K562 (cell line): Measurements from ENCODE around the gene SYCN.

Source experiments
- HMG20B ChIP-seq: fragments of 250-450 bp; sonication (Bioruptor Pico); IDR thresholded peaks from 2 replicates; pipeline ENCODE4 v1.5.0; 2021; ENCODE audit warnings: mild to moderate bottlenecking
- MAFG ChIP-seq: fragments of 450-650 bp; conservative IDR thresholded peaks from 2 replicates; pipeline ENCODE4 v1.6.1; 2016; ENCODE audit warnings: missing genetic modification characterization, missing compliant biosample characterization
- TCF7L2 ChIP-seq: fragments of 150-350 bp; IDR thresholded peaks from 2 replicates; pipeline ENCODE4 v1.6.1; 2016; ENCODE audit warnings: low read depth, mild to moderate bottlenecking, low read length, moderate library complexity
- XRCC3 ChIP-seq: fragments of 450-650 bp; IDR thresholded peaks from 2 replicates; pipeline ENCODE4 v1.6.1; 2017; ENCODE audit warnings: mild to moderate bottlenecking, moderate library complexity
- TF ChIP-seq, protein P1 (sequence below), 2 experiments: fragments of 450-650 bp in 1 of 2; sonication (generic) in 1 of 2; formaldehyde crosslinking in 1 of 2; IDR thresholded peaks in 1 of 2; conservative IDR thresholded peaks in 1 of 2; 2 replicates each; pipeline versions ENCODE4 v1.6.1 to v1.8.1; 2016 to 2023; ENCODE audit warnings: mild to moderate bottlenecking in 2 of 2, moderate library complexity in 2 of 2, inconsistent platforms in 1 of 2, missing genetic modification reagents in 1 of 2
- TF ChIP-seq, protein P2 (sequence below): fragments of 450-650 bp; IDR thresholded peaks from 2 replicates; pipeline ENCODE4 v1.6.1; 2018; ENCODE audit not compliant: partially characterized antibody

DNA sequence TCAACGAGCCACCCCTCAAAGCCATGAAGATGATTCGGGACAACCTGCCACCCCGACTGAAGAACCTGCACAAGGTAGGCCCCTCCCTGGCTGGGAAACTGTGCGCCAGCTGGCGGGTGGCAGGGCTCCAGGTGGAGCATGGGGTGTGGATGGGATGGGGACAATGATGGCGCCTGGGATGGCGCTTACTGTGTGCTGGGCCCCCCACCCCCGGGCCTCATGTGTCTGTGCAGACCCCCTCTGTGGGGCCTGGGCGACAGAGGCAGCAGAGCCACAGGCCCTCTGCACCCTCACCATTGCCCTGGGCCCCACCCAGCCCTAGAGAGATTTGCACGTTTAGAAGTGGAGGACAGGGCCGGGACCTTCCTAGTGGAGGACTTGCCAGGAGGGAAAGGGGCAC lies 26.3 kb downstream of the SYCN start:
- TF ChIP-seq TCF7L2, result no peak
- TF ChIP-seq, protein P1, sequence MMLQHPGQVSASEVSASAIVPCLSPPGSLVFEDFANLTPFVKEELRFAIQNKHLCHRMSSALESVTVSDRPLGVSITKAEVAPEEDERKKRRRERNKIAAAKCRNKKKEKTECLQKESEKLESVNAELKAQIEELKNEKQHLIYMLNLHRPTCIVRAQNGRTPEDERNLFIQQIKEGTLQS (IDR thresholded peaks at IDR 0.05), result no peak
- TF ChIP-seq, protein P1 (CRISPR knock-in tag; conservative IDR thresholded peaks at IDR 0.05), result no peak
- TF ChIP-seq, protein P2, sequence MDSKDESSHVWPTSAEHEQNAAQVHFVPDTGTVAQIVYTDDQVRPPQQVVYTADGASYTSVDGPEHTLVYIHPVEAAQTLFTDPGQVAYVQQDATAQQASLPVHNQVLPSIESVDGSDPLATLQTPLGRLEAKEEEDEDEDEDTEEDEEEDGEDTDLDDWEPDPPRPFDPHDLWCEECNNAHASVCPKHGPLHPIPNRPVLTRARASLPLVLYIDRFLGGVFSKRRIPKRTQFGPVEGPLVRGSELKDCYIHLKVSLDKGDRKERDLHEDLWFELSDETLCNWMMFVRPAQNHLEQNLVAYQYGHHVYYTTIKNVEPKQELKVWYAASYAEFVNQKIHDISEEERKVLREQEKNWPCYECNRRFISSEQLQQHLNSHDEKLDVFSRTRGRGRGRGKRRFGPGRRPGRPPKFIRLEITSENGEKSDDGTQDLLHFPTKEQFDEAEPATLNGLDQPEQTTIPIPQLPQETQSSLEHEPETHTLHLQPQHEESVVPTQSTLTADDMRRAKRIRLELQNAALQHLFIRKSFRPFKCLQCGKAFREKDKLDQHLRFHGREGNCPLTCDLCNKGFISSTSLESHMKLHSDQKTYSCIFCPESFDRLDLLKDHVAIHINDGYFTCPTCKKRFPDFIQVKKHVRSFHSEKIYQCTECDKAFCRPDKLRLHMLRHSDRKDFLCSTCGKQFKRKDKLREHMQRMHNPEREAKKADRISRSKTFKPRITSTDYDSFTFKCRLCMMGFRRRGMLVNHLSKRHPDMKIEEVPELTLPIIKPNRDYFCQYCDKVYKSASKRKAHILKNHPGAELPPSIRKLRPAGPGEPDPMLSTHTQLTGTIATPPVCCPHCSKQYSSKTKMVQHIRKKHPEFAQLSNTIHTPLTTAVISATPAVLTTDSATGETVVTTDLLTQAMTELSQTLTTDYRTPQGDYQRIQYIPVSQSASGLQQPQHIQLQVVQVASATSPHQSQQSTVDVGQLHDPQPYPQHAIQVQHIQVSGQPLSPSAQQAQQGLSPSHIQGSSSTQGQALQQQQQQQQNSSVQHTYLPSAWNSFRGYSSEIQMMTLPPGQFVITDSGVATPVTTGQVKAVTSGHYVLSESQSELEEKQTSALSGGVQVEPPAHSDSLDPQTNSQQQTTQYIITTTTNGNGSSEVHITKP, result no peak
- no peak for TF ChIP-seq MAFG
- no peak for TF ChIP-seq XRCC3
- TF ChIP-seq HMG20B, result no peak
